Fibroblast of skin of scalp (primary cell): ENCODE measurements around the gene MATCAP1.

ENCODE experiments used
- DNase-seq: peaks from one replicate; pipeline ENCODE4 v3.0.0-alpha.2; 2013

Gene MATCAP1

GRCh38 chr16:67190448-67191399, 7.0 kb upstream of the MATCAP1 start:
- no peak for DNase-seq

- DNase-seq, result no peak
Observed at GRCh38 chr16:67190041-67190440, 6.3 kb upstream of the MATCAP1 start, which contains the start of gene EXOC3L1. Gene EXOC3L1 (minus strand): TSS chr16:67190136. CDS start chr16:67189676, 460 bp downstream.

GRCh38 chr16:67188798-67189197, 5.0 kb upstream of the MATCAP1 start:
- no peak for DNase-seq

- no peak for DNase-seq
Observed at GRCh38 chr16:67188323-67188722, 4.6 kb upstream of the MATCAP1 start.

GRCh38 chr16:67187175-67187890, 3.6 kb upstream of the MATCAP1 start:
- no peak for DNase-seq

GRCh38 chr16:67186550-67186950, 2.8 kb upstream of the MATCAP1 start:
- DNase-seq, result no peak

- DNase-seq, result no peak
Observed at GRCh38 chr16:67185651-67186134, 1.9 kb upstream of the MATCAP1 start.

GRCh38 chr16:67184995-67185650, 1.4 kb upstream of the MATCAP1 start:
- DNase-seq, result peak; percentile 86

GRCh38 chr16:67184453-67184994, 761 bp upstream of the MATCAP1 start:
- DNase-seq, result no peak

GRCh38 chr16:67183284-67183626, 508 bp downstream of the MATCAP1 start:
- DNase-seq, result no peak

GRCh38 chr16:67182288-67182687, 1.5 kb downstream of the MATCAP1 start:
- DNase-seq, result no peak

GRCh38 chr16:67181346-67181745, 2.4 kb downstream of the MATCAP1 start:
- peak; percentile 74 for DNase-seq

- no peak for DNase-seq
Observed at GRCh38 chr16:67180166-67180565, 3.6 kb downstream of the MATCAP1 start.

- DNase-seq, result no peak
Observed at GRCh38 chr16:67179421-67180080, 4.2 kb downstream of the MATCAP1 start.

- peak; percentile 43 for DNase-seq
Observed at GRCh38 chr16:67177743-67178699, 5.7 kb downstream of the MATCAP1 start.

- no peak for DNase-seq
Observed at GRCh38 chr16:67176662-67177061, 7.1 kb downstream of the MATCAP1 start.

GRCh38 chr16:67174706-67175231, 9.0 kb downstream of the MATCAP1 start:
- no peak for DNase-seq

- DNase-seq, result peak; percentile 73
Observed at GRCh38 chr16:67173808-67174705, 9.7 kb downstream of the MATCAP1 start.

- DNase-seq, result no peak
Observed at GRCh38 chr16:67173323-67173722, 10.4 kb downstream of the MATCAP1 start.
